ENCODE results near the gene KPNA2.
"Not testable (repeated sequence)": the region's sequence is repeated elsewhere in the genome, so short reads cannot be mapped to it uniquely, and the experiment has no call there.

KPNA2 gene

DNA sequence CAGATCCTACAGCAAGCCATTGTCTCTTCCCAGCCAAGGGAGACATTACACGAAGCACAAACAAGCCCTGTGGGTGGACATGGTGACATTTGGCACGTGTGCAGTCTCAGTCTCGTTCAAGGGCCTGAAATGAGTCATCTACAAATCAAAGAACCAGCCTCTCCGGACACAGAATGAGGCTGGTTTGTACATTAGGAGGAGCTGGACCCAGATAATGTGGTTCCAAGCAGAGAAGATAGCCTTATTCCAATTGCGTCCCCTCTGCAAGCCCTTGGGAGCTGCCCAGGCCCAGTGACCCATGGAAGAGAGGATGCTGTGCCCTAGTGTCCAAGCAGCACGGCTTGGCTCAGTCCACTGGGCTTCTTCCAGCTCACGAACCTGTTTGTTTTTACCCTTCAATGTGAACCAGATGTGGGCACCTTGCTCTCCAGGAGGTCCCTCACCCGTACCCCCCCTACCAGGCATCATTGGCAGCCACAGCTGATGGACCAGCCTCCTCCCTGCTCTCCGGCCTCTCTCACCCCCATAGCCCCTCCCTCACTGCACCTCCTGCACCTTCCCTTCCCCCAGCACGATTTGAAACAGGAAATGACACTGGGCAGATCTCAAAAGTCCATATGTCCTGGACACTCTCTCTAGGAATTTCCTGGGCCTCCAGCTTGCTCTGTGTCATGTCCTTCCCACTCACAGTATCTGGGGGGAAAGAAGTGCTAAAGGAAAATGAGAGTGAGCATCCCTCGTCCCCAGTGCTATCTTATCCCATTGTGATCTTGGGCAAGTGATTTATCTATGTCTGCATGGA is 26.2 kb downstream of the KPNA2 start:
- DNase-seq, result no peak

DNA sequence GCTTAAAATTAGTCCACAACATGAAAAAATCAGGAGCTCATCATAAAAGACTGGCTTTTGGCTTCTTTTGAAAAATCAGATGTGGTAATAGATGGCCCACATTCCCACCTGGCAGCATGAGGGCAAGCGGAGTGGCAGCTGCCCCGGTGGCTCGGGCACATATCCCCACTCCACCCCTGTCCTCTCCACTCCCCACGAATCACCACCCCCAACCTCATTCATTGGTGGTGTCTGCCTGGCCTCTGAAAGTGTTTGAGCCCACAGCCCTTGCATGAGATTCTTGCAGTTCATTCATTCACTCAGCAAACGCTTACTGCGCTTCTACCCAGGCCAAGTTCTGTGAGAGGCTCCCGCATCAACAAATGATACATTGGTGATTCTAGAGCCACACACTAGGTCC is 29.8 kb downstream of the KPNA2 start:
- not testable (repeated sequence) for DNase-seq

DNA sequence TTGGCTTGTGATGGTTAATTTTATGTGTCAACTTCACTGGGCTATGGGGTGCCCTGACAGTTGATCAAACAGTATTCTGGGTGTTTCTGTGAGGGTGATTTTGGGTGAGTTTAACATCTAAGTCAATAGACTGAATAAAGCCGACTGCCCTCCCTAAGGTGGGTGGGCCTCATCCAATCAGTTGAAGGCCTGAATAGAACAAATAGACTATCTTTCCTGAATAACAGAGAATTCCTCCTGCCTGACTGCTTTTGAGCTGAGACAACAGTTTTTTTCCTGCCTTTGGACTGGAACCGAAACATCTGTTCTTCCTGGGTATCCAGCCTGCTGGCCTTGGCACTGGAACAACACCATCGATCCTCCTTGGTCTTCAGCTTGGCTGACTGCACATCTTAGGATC is 33.0 kb downstream of the KPNA2 start:
- DNase-seq, result not testable (repeated sequence)

DNA sequence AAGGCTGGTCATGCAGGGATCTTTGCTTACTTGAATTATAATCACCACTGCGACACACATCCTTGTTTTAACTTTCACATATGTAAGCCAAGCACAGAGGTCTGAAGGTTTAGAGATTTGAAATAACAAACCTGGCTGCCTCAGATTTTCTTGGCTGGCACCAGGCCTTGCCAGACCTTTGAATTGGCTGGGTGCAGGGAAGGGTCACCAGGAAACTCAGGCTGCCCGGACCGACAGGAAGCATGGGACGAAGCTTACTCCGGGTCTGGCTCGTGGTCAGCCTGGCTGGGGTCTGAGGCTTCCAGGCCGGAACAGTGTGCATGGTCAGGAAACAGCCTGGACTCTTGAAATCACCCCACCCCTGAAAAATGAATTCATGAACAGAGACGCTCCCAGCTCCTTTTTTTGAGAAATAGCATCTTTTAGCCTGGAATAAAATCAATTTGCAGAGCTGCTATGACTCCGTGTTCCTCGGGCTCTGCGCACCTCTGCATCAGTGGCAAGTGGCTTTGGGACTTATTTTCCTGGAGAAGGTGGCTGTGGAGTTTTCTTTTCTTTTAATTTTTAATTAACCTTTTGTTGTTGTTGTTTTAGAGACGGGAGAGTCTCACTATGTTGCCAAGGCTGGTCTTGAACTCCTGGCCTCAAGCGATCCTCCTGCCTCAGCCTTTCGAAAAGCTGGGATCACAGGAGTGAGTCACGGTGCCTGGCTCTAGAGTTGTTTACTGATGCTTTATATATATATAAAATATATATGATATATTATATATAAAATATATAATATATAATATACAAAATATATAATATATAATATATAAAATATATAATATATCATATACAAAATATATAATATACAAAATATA is 35.3 kb downstream of the KPNA2 start:
- DNase-seq, result not testable (repeated sequence)

DNA sequence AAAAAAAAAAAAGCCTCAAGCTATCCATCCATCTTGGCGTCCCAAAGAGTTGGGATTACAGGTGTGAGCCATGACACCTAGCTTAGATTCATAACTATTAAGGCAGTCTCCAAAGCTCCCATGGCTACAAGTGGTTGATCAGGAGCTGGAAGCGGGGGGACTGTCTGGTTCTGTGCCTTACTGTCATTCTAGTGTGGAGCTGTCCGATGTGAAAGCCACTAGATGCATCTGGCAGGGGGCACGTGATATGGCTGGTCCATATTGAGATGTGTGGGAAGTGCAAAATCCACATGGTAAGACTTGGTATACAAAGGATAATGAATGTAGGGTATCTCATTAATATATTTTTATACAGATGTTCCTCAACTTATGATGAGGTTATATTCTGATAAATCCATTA is 38.7 kb downstream of the KPNA2 start:
- DNase-seq, result no peak

DNA sequence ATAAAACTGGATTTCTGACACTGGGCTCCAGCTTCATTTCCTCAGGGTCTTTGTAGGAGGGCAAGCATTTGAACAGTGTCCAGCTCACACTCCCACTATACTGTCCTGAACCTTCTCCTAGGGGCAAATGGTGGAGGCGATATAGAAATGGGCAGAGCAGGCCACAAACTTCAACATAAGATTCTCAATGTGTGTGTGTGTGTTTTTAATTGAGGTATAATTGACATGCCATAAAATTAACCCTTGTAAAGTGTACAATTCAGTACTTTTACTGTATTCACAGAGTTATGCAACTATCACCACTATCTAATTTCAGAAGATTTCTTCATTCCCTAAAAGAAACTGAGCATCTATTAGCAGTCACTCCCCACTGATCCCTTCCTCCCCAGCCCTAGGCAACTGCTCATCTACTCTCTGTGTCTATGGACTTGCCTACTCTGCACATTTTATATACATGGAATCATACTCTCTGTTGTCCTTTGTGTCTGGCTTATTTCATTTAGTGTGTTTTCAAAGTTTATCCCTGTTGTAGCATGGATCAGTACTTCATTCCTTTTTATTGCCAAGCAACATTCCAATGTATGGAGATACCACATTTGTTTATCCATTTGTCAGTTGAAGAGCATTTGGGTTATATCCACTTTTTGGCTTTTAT is 40.5 kb downstream of the KPNA2 start:
- not testable (repeated sequence) for DNase-seq

DNA sequence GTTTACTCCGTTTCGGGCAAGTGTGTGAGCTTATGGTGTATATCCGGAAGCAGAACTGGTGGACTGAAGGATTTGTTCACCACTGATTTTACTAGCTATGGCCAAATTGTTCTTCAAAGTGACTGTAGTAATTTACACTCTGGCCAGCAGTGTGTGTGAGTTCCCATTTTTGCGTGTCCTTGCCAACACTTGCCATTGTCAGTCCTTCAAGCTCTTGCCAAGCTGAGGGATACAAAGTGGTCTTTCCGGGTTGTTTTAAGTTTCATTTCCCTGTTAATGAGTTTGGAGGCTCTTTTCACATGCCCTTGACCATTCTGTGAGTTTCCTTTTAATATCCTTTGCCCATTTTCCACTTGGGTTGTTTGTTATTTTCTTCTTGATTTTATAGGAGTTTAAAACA is 42.0 kb downstream of the KPNA2 start:
- not testable (repeated sequence) for DNase-seq

DNA sequence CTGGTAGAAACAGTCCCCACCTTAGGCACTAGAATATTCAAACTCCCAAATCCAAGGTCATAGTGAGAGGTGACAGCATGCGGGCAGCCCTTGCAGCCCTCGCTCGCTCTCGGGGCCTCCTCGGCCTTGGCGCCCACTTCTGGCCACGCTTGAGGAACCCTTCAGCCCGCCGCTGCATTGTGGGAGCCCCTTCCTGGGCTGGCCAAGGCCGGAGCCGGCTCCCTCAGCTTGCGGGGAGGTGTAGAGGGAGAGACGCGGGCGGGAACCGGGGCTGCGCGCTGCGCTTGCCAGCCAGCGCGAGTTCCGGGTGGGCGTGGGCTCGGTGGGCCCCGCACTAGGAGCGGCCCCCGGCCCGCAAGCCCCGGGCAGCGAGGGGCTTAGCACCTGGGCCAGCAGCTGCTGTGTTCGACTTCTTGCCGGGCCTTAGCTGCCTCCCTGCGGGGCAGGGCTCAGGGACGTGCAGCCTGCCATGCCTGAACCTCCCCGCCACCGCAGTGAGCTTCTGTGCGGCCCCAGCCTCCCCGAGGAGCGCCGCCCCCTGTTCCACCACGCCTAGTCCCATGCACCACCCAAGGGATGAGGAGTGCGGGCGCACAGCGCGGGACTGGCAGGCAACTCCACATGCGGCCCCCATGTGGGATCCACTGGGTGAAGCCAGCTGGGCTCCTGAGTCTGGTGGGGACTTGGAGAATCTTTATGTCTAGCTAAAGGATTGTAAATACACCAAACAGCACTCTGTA is 45.0 kb downstream of the KPNA2 start:
- no peak for DNase-seq

DNA sequence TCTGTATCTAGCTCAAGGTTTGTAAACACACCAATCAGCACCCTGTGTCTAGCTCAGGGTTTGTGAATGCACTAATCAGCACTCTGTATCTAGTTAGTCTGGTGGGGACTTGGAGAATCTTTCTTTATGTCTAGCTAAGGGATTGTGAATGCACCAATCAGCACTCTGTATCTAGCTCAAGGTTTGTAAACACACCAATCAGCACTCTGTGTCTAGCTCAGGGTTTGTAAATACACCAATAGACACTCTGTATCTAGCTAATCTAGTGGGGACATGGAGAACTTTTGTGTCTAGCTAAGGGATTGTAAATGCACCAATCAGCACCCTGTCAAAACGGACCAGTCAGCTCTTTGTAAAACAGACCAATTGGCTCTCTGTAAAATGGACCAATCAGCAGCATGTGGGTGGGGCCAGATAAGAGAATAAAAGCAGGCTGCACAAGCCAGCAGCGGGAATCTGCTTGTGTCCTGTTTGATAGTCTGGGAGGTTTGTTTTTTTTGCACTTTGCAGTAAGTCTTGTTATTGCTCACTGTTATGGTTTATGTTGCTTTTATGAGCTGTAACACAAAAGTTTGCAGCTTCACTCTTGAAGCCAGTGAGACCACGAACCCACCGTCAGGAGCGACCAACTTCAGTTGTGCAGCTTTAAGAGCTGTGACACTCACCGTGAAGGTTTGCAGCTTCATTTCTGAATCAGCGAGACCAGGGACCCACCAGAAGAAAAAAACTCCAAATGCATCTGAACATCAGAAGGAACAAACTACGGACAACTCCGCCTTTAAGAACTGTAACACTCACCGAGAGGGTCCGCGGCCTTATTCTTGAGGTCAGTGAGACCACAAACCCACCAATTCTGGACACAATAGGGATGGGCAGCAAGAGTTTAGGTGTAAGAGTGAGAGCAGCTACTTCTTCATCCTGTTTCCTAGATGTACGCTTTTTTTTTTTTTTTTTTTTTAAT is 46.0 kb downstream of the KPNA2 start:
- DNase-seq, result not testable (repeated sequence)

DNA sequence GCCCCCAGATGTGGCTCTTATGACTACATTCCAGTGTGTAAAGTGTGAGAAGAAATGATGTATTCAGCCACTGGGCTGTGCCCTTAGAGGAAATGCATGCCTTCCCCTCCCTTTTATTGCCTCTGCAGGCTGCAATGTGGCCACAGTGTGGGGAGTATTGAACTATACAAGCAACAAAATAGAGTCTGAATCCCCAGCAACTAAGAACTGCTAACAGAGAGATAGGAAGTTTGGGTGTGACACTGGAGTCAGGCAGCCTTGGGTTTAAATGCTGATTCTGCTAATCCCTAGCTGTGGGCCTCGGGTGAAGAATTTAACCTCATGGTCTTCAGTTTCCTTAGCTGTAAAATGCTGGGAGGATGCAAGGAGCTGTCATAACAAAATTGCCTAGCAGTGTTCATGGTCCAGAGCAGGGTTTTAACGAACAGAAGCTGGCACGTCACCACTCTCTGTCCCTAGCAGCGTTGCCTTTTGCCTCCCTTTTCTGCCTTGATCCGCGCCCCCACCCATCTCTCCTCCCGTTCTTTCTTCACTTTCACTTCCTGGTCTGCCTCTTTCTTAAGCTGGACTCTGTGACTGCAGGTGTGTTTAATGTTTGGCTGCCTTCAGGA is 50.3 kb downstream of the KPNA2 start:
- DNase-seq, result no peak

DNA sequence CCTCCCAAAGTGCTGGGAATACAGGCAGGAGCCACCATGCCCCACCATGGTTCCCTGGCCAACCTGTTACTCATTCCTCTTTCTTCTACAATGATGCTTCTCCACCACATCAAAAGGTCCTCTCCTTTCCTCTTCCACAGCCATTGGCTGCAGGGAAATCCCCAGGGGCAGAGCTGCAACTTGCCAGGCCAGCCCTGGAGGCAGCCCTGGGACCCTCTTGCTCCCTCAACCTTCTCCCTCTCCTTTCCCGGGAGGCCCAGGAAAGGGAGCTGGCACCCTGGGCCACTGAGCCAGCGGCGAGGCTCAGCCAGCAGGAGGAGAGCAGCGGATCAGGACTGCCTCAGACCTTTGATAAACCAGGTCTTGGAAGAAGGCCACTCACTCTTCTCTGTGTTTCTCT is 51.1 kb downstream of the KPNA2 start:
- DNase-seq, result not testable (repeated sequence)

DNA sequence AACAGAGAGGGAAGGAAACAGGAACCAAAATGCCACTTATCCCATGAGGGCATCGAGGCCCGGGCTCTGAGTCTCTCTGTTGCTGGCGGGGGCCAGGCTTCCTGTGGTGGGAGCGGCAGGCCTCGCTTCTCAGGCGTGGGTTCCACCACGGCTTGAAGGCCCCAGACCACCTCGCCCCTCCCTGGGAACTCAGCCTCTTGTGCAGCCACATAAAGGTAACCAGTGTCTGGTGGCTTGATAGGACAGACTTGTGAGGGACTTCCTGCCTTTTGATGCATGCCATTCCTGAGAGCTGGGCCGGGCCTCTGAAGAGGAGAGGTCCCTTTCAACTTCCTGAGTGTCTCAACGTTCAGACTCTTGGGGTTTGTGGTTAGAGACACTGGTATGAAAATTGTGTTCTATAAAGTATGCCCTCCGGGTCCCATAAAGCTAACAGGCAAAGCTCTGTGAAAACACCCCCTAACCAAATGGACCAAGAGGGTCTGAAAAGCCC is 51.6 kb downstream of the KPNA2 start:
- not testable (repeated sequence) for DNase-seq

DNA sequence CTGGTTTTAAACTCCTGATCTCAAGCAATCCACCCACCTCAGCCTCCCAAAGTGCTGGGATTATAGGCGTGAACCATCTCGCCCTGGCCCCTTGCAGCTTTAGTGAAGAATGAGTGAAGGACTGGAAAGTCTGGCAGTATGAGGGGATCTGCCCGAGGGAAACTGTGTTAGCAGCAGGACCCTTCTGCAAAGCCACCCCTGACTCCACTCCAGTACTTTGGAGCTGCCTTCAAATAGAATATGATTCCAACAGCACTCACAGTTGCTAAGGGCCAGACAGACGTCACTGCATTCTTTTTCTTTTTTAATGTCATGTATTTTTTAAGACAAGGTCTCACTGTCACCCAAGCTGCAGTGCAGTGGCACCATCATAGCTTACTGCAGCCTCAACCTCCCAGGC is 52.3 kb downstream of the KPNA2 start:
- DNase-seq, result no peak

DNA sequence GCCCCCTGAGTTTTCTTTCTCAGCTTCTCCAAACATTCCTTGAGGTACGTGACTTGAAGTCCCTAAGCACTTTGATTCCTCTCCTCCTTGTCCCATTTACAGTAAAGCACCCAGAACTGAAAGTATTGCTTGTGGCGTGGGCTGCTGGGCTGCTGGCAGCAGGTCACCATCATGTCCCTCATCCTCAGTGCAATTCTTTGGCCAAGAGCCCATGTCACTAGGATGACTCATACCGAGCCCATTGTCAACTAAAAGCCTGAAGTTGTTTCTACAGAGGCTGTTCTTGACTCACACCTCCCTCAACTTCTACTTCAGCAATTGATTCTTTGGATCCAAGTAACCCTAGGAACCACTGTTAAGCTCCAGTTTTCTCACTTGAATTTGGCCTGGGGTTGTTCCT is 54.3 kb downstream of the KPNA2 start:
- no peak for DNase-seq

DNA sequence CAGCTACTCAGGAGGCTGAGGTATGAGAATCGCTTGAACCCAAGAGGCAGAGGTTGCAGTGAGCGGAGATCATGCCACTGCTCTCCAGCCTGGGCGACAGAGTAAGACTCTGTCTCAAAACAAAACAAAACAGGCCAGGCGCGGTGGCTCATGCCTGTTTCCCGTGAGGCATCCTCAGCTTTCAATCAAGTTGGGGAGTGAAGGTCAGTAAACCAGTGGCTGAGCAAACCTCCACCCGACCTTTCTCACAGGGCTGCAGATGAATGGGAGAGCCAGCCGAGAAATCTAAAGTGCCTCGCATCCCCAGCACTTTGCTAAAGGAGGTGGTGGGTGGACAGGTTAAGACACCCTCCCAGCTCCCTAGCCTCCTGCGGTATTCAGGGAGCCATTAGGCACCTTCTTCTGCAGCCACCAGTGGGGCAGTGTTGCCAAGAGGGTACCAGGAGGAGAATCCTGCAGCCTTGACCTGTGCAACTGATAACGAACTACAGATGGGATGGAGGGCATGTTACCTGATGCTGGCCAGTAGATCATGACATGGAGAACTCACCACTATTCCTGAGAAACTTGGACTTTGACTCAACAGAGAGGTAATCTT is 59.0 kb downstream of the KPNA2 start:
- no peak for DNase-seq

DNA sequence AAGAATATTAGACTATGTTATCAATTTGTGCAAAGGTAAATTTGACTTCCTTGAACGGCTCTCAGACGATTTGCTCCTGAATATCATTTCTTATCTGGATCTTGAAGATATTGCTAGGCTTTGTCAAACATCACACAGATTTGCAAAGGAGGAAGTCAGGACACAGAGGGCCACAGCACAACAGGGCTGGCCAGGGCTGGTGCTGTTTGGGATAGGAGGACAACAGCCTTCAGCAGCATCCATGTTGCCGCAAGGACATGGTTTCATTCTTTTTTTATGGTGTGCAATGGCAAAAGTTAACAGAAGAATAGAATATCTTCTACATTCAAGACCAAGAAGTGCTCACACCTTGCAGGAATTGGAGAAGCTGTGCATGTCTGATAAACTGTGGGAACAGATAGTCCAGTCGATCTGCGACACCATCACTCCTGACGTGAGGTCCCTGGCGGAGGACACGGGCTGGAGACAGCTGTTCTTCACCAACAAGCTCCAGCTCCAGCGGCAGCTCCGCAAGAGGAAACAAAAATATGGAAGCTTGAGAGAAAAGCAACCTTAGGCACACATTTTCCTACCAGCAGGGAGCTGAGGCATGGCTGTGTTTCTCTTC is 59.8 kb downstream of the KPNA2 start:
- DNase-seq, result no peak

DNA sequence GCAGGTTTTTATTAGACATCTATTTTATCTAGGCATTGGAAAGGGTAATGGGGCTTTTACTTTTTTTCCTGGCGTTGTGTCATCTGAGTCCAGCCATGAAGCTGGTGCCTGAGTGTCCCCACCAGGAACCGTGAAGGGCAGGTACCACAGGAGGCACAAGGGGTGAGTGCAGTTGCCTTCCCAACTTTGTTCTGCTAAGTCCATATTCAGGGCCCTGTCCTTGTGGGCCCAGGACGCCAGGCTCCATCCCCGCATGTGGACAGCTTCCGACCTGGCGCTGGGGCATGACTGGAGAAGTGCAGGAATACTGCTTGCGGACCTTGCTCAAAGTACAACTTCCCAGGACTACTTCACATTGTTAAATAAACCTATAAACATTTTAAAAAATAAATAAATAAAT is 60.6 kb downstream of the KPNA2 start:
- no peak for DNase-seq

Measured in DMS153 (cell line).